GM12801 (cell line): Measurements from ENCODE around the gene MAD1L1.

Experiments used
- CTCF ChIP-seq: IDR thresholded peaks from one replicate; pipeline ENCODE4 v1.5.1; 2011; ENCODE audit warnings: control low read depth; ENCODE audit not compliant: insufficient read length; ENCODE audit errors: extremely low read depth

Gene MAD1L1

GRCh38 chr7:1923409-1924257 is 309.1 kb downstream of the MAD1L1 start:
- no peak for TF ChIP-seq CTCF

- TF ChIP-seq CTCF, result no peak
Observed at GRCh38 chr7:1922870-1923236, 309.9 kb downstream of the MAD1L1 start.

- TF ChIP-seq CTCF, result no peak
Observed at GRCh38 chr7:1922071-1922869, 310.5 kb downstream of the MAD1L1 start.

- TF ChIP-seq CTCF, result no peak
Observed at GRCh38 chr7:1920881-1921280, 311.9 kb downstream of the MAD1L1 start.

- TF ChIP-seq CTCF, result no peak
Observed at GRCh38 chr7:1920266-1920681, 312.5 kb downstream of the MAD1L1 start.

GRCh38 chr7:1919539-1920265 is 313.0 kb downstream of the MAD1L1 start:
- TF ChIP-seq CTCF, result no peak
